ENCODE measurements around the gene MMP25.

DNA sequence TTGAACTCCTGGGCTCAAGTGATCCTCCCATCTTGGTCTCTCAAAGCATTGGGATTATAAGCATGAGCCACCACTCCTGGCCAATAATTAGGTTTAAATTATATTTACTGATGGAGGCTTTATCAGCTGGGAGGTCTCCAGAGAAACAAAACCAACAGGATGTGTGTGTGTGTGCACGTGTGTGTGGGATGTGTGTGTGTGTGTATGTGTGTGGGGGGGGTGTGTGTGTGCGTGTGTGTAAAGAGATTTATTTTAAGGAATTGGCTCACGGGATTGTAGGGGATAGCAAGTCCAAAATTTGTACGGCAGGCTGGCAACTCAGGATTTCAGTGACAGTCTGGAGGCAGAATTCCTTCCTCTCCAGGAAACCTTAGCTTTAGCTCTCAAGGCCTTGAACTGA is 4.6 kb downstream of the MMP25 start:
- no peak for TF ChIP-seq POLR2A (IDR thresholded peaks at IDR 0.05)
- TF ChIP-seq, protein P1, sequence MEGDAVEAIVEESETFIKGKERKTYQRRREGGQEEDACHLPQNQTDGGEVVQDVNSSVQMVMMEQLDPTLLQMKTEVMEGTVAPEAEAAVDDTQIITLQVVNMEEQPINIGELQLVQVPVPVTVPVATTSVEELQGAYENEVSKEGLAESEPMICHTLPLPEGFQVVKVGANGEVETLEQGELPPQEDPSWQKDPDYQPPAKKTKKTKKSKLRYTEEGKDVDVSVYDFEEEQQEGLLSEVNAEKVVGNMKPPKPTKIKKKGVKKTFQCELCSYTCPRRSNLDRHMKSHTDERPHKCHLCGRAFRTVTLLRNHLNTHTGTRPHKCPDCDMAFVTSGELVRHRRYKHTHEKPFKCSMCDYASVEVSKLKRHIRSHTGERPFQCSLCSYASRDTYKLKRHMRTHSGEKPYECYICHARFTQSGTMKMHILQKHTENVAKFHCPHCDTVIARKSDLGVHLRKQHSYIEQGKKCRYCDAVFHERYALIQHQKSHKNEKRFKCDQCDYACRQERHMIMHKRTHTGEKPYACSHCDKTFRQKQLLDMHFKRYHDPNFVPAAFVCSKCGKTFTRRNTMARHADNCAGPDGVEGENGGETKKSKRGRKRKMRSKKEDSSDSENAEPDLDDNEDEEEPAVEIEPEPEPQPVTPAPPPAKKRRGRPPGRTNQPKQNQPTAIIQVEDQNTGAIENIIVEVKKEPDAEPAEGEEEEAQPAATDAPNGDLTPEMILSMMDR (IDR thresholded peaks at IDR 0.05): no peak
